GM12878 (cell line): ENCODE data around the gene HERPUD2. TPM values are rescaled to one million over a fixed set of nuclear protein-coding genes. Genes with fewer than 3 reads are reported as not detected.

Source experiments
- ATAC-seq: fragments of 200-7000 bp; cut with Tn5 transposase; 3 replicates; pipeline ENCODE4 v1.9.1; 2020; ENCODE audit warnings: mild to moderate bottlenecking, moderate library complexity
- BruUV-seq: library from RNA; stranded (reverse); fragments of 400-500 nt; replicated peaks from 2 replicates; lab custom pipeline; 2021; lab: Mats Ljungman, UMichigan
- CTCF ChIA-PET: fragments of 300-600 bp; sonication (Branson Sonifier 250); formaldehyde crosslinking; extraction: SDS; loops from one replicate; lab custom pipeline; 2021; ENCODE audit warnings: inconsistent platforms; lab: Yijun Ruan, JAX
- POLR2A ChIA-PET: fragments of 350-600 bp; formaldehyde crosslinking; extraction: SDS; loops from one replicate; lab custom pipeline; 2021; ENCODE audit warnings: inconsistent platforms; lab: Charles Lee
- RAD21 ChIA-PET: fragments of 300-600 bp; sonication (Branson Sonifier 250); formaldehyde crosslinking; loops from one replicate; lab custom pipeline; 2023; ENCODE audit warnings: antibody characterized with exemption; ENCODE audit not compliant: unreplicated experiment; lab: Charles Lee
- SMC1A ChIA-PET: fragments of 300-600 bp; sonication (Branson Sonifier 250); formaldehyde crosslinking; loops from one replicate; lab custom pipeline; 2023; ENCODE audit not compliant: unreplicated experiment, uncharacterized antibody; lab: Charles Lee
- DNase-seq: peaks from one replicate; pipeline ENCODE4 v3.0.0-alpha.2; 2011; ENCODE audit warnings: low read depth, low spot score
- FAIRE-seq: peaks from 3 replicates; lab custom pipeline; 2011; peaks lifted over from hg19 to GRCh38; lab: Jason Lieb, UNC
- H2AFZ ChIP-seq: 2 replicates; pipeline ENCODE4 v1.6.0; 2011; ENCODE audit warnings: low read depth, low read length, control low read depth; ENCODE audit not compliant: control insufficient read depth
- H3K27ac ChIP-seq: 2 replicates; pipeline ENCODE4 v1.5.1; 2011; ENCODE audit warnings: control low read depth; ENCODE audit not compliant: control insufficient read depth, insufficient read depth
- H3K27me3 ChIP-seq, 2 experiments: replicated peaks in 1 of 2; 2 replicates each; pipeline versions ENCODE4 v1.6.0 to v1.6.1; 2011; ENCODE audit warnings: low read length in 1 of 2; ENCODE audit not compliant: control insufficient read depth in 2 of 2, insufficient read depth in 2 of 2
- H3K36me3 ChIP-seq, 2 experiments: 2 replicates each; pipeline ENCODE4 v1.5.1; 2011; ENCODE audit warnings: low read length in 1 of 2; ENCODE audit not compliant: control insufficient read depth in 2 of 2, insufficient read depth in 2 of 2
- H3K4me1 ChIP-seq: 2 replicates; pipeline ENCODE4 v1.6.1; 2011; ENCODE audit warnings: mild to moderate bottlenecking, low read length, moderate library complexity, mixed read lengths; ENCODE audit not compliant: control insufficient read depth, insufficient read depth
- H3K4me2 ChIP-seq: 2 replicates; pipeline ENCODE4 v1.6.0; 2011; ENCODE audit warnings: control low read depth; ENCODE audit not compliant: control insufficient read depth, insufficient read depth
- H3K4me3 ChIP-seq: fragments of 200-600 bp; sonication (generic); 2 replicates; pipeline ENCODE4 v1.5.1; 2016
- H3K79me2 ChIP-seq: 2 replicates; pipeline ENCODE4 v1.6.0; 2011; ENCODE audit warnings: low read length; ENCODE audit not compliant: control insufficient read depth, insufficient read depth
- H3K9ac ChIP-seq: 2 replicates; pipeline ENCODE4 v1.8.0; 2011; ENCODE audit warnings: low read length, control low read depth, mixed read lengths; ENCODE audit not compliant: control insufficient read depth, insufficient read depth
- H3K9me3 ChIP-seq: replicated peaks from 3 replicates; pipeline ENCODE4 v1.5.1; 2011; ENCODE audit warnings: mild to moderate bottlenecking, low read length; ENCODE audit not compliant: control insufficient read depth, insufficient read depth
- H4K20me1 ChIP-seq: 2 replicates; pipeline ENCODE4 v1.6.0; 2011; ENCODE audit not compliant: control insufficient read depth, insufficient read depth
- BCL11A ChIP-seq: IDR thresholded peaks from 2 replicates; pipeline ENCODE4 v1.6.1; 2011; ENCODE audit warnings: low read depth, low read length
- ETV6 ChIP-seq, 2 experiments: fragments of 450-650 bp in 1 of 2; IDR thresholded peaks in 1 of 2; conservative IDR thresholded peaks in 1 of 2; 2 replicates each; pipeline ENCODE4 v1.6.1; 2014; ENCODE audit warnings: antibody characterized with exemption in 1 of 2, borderline replicate concordance in 1 of 2, low read depth in 1 of 2, mild to moderate bottlenecking in 1 of 2, moderate library complexity in 1 of 2
- FOXM1 ChIP-seq: IDR thresholded peaks from 2 replicates; pipeline ENCODE4 v1.6.1; 2012; ENCODE audit warnings: low read depth, mild to moderate bottlenecking, inconsistent platforms, low read length, moderate library complexity
- GABPA ChIP-seq: IDR thresholded peaks from 2 replicates; pipeline ENCODE4 v1.6.1; 2014; ENCODE audit warnings: antibody characterized with exemption, low read depth, mild to moderate bottlenecking, inconsistent platforms
- KLF5 ChIP-seq: fragments of 450-650 bp; IDR thresholded peaks from 2 replicates; pipeline ENCODE4 v1.6.1; 2014; ENCODE audit warnings: mild to moderate bottlenecking; ENCODE audit not compliant: partially characterized antibody
- MXI1 ChIP-seq: fragments of 150-350 bp; IDR thresholded peaks from 2 replicates; pipeline ENCODE4 v1.6.1; 2011; ENCODE audit warnings: low read depth, mild to moderate bottlenecking, inconsistent platforms, low read length, improper control_type of control experiment
- NRF1 ChIP-seq: conservative IDR thresholded peaks from 2 replicates; pipeline ENCODE4 v1.6.1; 2011; ENCODE audit warnings: mild to moderate bottlenecking, low read depth, low read length, improper control_type of control experiment
- POLR2AphosphoS2 ChIP-seq: IDR thresholded peaks from 2 replicates; pipeline ENCODE4 v1.6.1; 2011; ENCODE audit warnings: low read depth, mild to moderate bottlenecking, low read length, improper control_type of control experiment, moderate library complexity
- RBBP5 ChIP-seq: fragments of 200-600 bp; sonication (generic); conservative IDR thresholded peaks from 2 replicates; pipeline ENCODE4 v1.6.1; 2016
- STAT3 ChIP-seq: IDR thresholded peaks from 2 replicates; pipeline ENCODE4 v1.6.1; 2011; ENCODE audit warnings: low read depth, low read length, improper control_type of control experiment
- SUPT20H ChIP-seq: IDR thresholded peaks from 2 replicates; pipeline ENCODE4 v1.6.1; 2011; ENCODE audit warnings: low read depth, mild to moderate bottlenecking, low read length, moderate library complexity, borderline replicate concordance; ENCODE audit not compliant: control insufficient read depth
- WGBS: methylation state at CpG from one replicate; pipeline ENCODE4 v1.1.6; 2016; ENCODE audit warnings: low lambda C conversion rate; ENCODE audit not compliant: insufficient replicate concordance, insufficient coverage; ENCODE audit errors: missing lambda C conversion rate; 5-methylcytosine and 5-hydroxymethylcytosine counted together
- in situ Hi-C: fragments of 300-500 bp; cut with MboI; formaldehyde crosslinking; loops from 9 replicates; pipeline ENCODE4 v1.14.3; 2018; ENCODE audit warnings: mixed read lengths
- intact Hi-C: fragments of 100-400 bp; cut with micrococcal nuclease; formaldehyde crosslinking; loops from one replicate; pipeline ENCODE4 v1.14.2; 2022; ENCODE audit not compliant: unreplicated experiment
- polyA plus RNA-seq, 11 experiments: library from polyadenylated mRNA; depleted of rRNA in 4 of 11; unstranded in 6 of 11; stranded (reverse) in 5 of 11; fragments of >200 nt; fragmentation: Nextera tagmentation in 4 of 11; fragmentation: Illumina TruSeq in 1 of 11; extraction: Ambion mirVana in 4 of 11; extraction: Trizol in 1 of 11; gene quantifications; 1 replicate in 1 of 11; 2 replicates in 10 of 11; pipeline versions ENCODE4 v1.2.1 to v1.2.3, GENCODE V29; 2011 to 2016; ENCODE audit warnings: inconsistent platforms in 2 of 11, missing spikeins in 2 of 11, low read depth in 1 of 11
- total RNA-seq, 4 experiments: library from RNA; depleted of rRNA in 3 of 4; stranded (reverse); fragments of >200 nt in 3 of 4; fragmentation: Illumina TruSeq in 1 of 4; extraction: Trizol in 1 of 4; gene quantifications; 2 replicates each; pipeline versions ENCODE4 v1.2.1 to v1.2.3, GENCODE V29; 2013 to 2021
- TF ChIP-seq, protein P1 (sequence below): fragments of 450-650 bp; IDR thresholded peaks from 2 replicates; pipeline ENCODE4 v1.6.1; 2016; ENCODE audit warnings: mild to moderate bottlenecking, moderate library complexity, borderline replicate concordance
- TF ChIP-seq, protein P2 (sequence below): IDR thresholded peaks from 2 replicates; pipeline ENCODE4 v1.6.1; 2012; ENCODE audit warnings: low read depth, low read length, improper control_type of control experiment

Gene HERPUD2
- total and polyA plus RNA-seq, 10 of the 15 experiments (the other 5 are each of a cell fraction or from before 2014, with no cell fraction given), result 4.7 to 69.6 (median 13.9) TPM

- no peak overlapping the region; the same call in 1 of the 2 replicates for H2AFZ ChIP-seq
- intact Hi-C loops, result no loop called here
- BruUV-seq, result no TSS peak
- H4K20me1 ChIP-seq, result no peaks in the 10 kb centered on the region
- FAIRE-seq (no peak), ATAC-seq (no peak), DNase-seq (no peak)
- SMC1A ChIA-PET, result interaction anchor here (0.8 to 16.1 kb wide), 5 partner anchors 12 to 195 kb away, joined by 3 to 337 read pairs (median 155); partner anchors contain the start of gene HERPUD2
- no peaks in the 10 kb centered on the region for H3K36me3 ChIP-seq
- H3K9ac ChIP-seq, result no peak overlapping the region
- H3K27me3 ChIP-seq, result no peaks in the 10 kb centered on the region
- H3K4me2 ChIP-seq, result no peak overlapping the region
- POLR2A ChIA-PET, result interaction anchor here (1.3 to 6.8 kb wide), 2 partner anchors 13 to 87 kb away, joined by 4 to 53 read pairs; partner anchors contain the start of gene SEPTIN7
- H3K4me1 ChIP-seq, result peaks cover 13% of the 10 kb centered on the region
- no peak for TF ChIP-seq GABPA
- no peak for TF ChIP-seq MXI1
- TF ChIP-seq, protein P1, sequence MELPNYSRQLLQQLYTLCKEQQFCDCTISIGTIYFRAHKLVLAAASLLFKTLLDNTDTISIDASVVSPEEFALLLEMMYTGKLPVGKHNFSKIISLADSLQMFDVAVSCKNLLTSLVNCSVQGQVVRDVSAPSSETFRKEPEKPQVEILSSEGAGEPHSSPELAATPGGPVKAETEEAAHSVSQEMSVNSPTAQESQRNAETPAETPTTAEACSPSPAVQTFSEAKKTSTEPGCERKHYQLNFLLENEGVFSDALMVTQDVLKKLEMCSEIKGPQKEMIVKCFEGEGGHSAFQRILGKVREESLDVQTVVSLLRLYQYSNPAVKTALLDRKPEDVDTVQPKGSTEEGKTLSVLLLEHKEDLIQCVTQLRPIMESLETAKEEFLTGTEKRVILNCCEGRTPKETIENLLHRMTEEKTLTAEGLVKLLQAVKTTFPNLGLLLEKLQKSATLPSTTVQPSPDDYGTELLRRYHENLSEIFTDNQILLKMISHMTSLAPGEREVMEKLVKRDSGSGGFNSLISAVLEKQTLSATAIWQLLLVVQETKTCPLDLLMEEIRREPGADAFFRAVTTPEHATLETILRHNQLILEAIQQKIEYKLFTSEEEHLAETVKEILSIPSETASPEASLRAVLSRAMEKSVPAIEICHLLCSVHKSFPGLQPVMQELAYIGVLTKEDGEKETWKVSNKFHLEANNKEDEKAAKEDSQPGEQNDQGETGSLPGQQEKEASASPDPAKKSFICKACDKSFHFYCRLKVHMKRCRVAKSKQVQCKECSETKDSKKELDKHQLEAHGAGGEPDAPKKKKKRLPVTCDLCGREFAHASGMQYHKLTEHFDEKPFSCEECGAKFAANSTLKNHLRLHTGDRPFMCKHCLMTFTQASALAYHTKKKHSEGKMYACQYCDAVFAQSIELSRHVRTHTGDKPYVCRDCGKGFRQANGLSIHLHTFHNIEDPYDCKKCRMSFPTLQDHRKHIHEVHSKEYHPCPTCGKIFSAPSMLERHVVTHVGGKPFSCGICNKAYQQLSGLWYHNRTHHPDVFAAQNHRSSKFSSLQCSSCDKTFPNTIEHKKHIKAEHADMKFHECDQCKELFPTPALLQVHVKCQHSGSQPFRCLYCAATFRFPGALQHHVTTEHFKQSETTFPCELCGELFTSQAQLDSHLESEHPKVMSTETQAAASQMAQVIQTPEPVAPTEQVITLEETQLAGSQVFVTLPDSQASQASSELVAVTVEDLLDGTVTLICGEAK, result no peak
- TF ChIP-seq POLR2AphosphoS2, result no peak
- TF ChIP-seq ETV6 (conservative IDR thresholded peaks at IDR 0.05 in 1 of 2, IDR thresholded peaks at IDR 0.05 in 1 of 2; ENCODE audit: borderline replicate concordance in 1 of 2, low read depth in 1 of 2), result no peak
- no peak for TF ChIP-seq NRF1
- TF ChIP-seq RBBP5, result no peak
- TF ChIP-seq SUPT20H, result no peak
- TF ChIP-seq STAT3, result no peak
- TF ChIP-seq FOXM1, result no peak
- TF ChIP-seq, protein P2, sequence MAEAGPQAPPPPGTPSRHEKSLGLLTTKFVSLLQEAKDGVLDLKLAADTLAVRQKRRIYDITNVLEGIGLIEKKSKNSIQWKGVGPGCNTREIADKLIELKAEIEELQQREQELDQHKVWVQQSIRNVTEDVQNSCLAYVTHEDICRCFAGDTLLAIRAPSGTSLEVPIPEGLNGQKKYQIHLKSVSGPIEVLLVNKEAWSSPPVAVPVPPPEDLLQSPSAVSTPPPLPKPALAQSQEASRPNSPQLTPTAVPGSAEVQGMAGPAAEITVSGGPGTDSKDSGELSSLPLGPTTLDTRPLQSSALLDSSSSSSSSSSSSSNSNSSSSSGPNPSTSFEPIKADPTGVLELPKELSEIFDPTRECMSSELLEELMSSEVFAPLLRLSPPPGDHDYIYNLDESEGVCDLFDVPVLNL, result no peak
- TF ChIP-seq BCL11A, result no peak
- no peak for TF ChIP-seq KLF5
- 91% methylated on average over 1 of the region's 1 CpG for WGBS
- no peak overlapping the region for H3K4me3 ChIP-seq
- RAD21 ChIA-PET, result interaction anchor here (1.0 to 7.3 kb wide), 4 partner anchors 14 to 192 kb away, joined by 3 to 96 read pairs (median 4); no protein-coding TSS in a partner anchor
- H3K79me2 ChIP-seq, result no peaks in the 10 kb centered on the region
- H3K9me3 ChIP-seq, result no peaks in the 10 kb centered on the region
- CTCF ChIA-PET, result interaction anchor here (0.6 to 12.1 kb wide), 7 partner anchors 12 to 192 kb away, joined by 3 to 211 read pairs (median 3); no protein-coding TSS in a partner anchor
- in situ Hi-C loops, result loop anchor here (5.0 kb wide), 1 partner anchor 193 kb away; no protein-coding TSS in a partner anchor
- H3K27ac ChIP-seq, result no peak overlapping the region
Measured at GRCh38 chr7:35714407-35714806, 19.5 kb upstream of the HERPUD2 start.
